Measurements from ENCODE around the gene MYLIP.

MYLIP gene

GRCh38 chr6:16092140-16092539 lies 36.7 kb upstream of the MYLIP start:
- no peak overlapping the region for H3K27ac ChIP-seq (ENCODE audit: low read depth, low read length)
- no peak overlapping the region for H3K9ac ChIP-seq (ENCODE audit: low read length)
- no peaks in the 10 kb centered on the region for H3K27me3 ChIP-seq (ENCODE audit: control insufficient read depth in 1 of 2, insufficient read depth in 2 of 2, low read length in 2 of 2)
- H3K36me3 ChIP-seq (ENCODE audit: insufficient read depth, low read length), result no peaks in the 10 kb centered on the region
- H3K4me3 ChIP-seq (ENCODE audit: low read depth in 1 of 2, low read length in 2 of 2), result no peak overlapping the region
- peaks cover 7% of the 10 kb centered on the region for H3K4me1 ChIP-seq (ENCODE audit: insufficient read depth, low read length)
- H3K9me3 ChIP-seq (ENCODE audit: low read length), result no peaks in the 10 kb centered on the region

- Histone ChIP-seq H3K4me1 (ENCODE audit: insufficient read depth, low read length) (peaks cover 7% of the 10 kb centered on the region), H3K4me3 (ENCODE audit: low read depth in 1 of 2, low read length in 2 of 2) (no peak overlapping the region), H3K9me3 (ENCODE audit: low read length) (no peaks in the 10 kb centered on the region), H3K27me3 (ENCODE audit: control insufficient read depth in 1 of 2, insufficient read depth in 2 of 2, low read length in 2 of 2) (no peaks in the 10 kb centered on the region), H3K9ac (ENCODE audit: low read length) (no peak overlapping the region), H3K36me3 (ENCODE audit: insufficient read depth, low read length) (no peaks in the 10 kb centered on the region), H3K27ac (ENCODE audit: low read depth, low read length) (no peak overlapping the region)
Observed at GRCh38 chr6:16092990-16093389, 35.9 kb upstream of the MYLIP start.

GRCh38 chr6:16095180-16095579 lies 33.7 kb upstream of the MYLIP start:
- no peaks in the 10 kb centered on the region for H3K4me1 ChIP-seq (ENCODE audit: insufficient read depth, low read length)
- H3K27me3 ChIP-seq (ENCODE audit: control insufficient read depth in 1 of 2, insufficient read depth in 2 of 2, low read length in 2 of 2), result no peaks in the 10 kb centered on the region
- no peak overlapping the region for H3K27ac ChIP-seq (ENCODE audit: low read depth, low read length)
- no peak overlapping the region for H3K4me3 ChIP-seq (ENCODE audit: low read depth in 1 of 2, low read length in 2 of 2)
- H3K9me3 ChIP-seq (ENCODE audit: low read length), result no peaks in the 10 kb centered on the region
- no peaks in the 10 kb centered on the region for H3K36me3 ChIP-seq (ENCODE audit: insufficient read depth, low read length)
- H3K9ac ChIP-seq (ENCODE audit: low read length), result no peak overlapping the region

GRCh38 chr6:16097382-16098171 lies 31.3 kb upstream of the MYLIP start:
- Histone ChIP-seq H3K4me1 (ENCODE audit: insufficient read depth, low read length) (no peaks in the 10 kb centered on the region), H3K36me3 (ENCODE audit: insufficient read depth, low read length) (no peaks in the 10 kb centered on the region), H3K9me3 (ENCODE audit: low read length) (no peaks in the 10 kb centered on the region), H3K27me3 (ENCODE audit: control insufficient read depth in 1 of 2, insufficient read depth in 2 of 2, low read length in 2 of 2) (no peaks in the 10 kb centered on the region), H3K9ac (ENCODE audit: low read length) (no peak overlapping the region), H3K4me3 (ENCODE audit: low read depth in 1 of 2, low read length in 2 of 2) (no peak overlapping the region), H3K27ac (ENCODE audit: low read depth, low read length) (no peak overlapping the region)

- Histone ChIP-seq H3K27me3 (ENCODE audit: control insufficient read depth in 1 of 2, insufficient read depth in 2 of 2, low read length in 2 of 2) (no peaks in the 10 kb centered on the region), H3K27ac (ENCODE audit: low read depth, low read length) (no peak overlapping the region), H3K4me3 (ENCODE audit: low read depth in 1 of 2, low read length in 2 of 2) (no peak overlapping the region), H3K9ac (ENCODE audit: low read length) (no peak overlapping the region), H3K4me1 (ENCODE audit: insufficient read depth, low read length) (no peaks in the 10 kb centered on the region), H3K9me3 (ENCODE audit: low read length) (no peaks in the 10 kb centered on the region), H3K36me3 (ENCODE audit: insufficient read depth, low read length) (no peaks in the 10 kb centered on the region)
Observed at GRCh38 chr6:16098211-16098610, 30.7 kb upstream of the MYLIP start.

- Histone ChIP-seq H3K4me1 (ENCODE audit: insufficient read depth, low read length) (no peaks in the 10 kb centered on the region), H3K4me3 (ENCODE audit: low read depth in 1 of 2, low read length in 2 of 2) (no peak overlapping the region), H3K9me3 (ENCODE audit: low read length) (no peaks in the 10 kb centered on the region), H3K36me3 (ENCODE audit: insufficient read depth, low read length) (no peaks in the 10 kb centered on the region), H3K27ac (ENCODE audit: low read depth, low read length) (no peak overlapping the region), H3K9ac (ENCODE audit: low read length) (no peak overlapping the region), H3K27me3 (ENCODE audit: control insufficient read depth in 1 of 2, insufficient read depth in 2 of 2, low read length in 2 of 2) (no peaks in the 10 kb centered on the region)
Observed at GRCh38 chr6:16102208-16102607, 26.7 kb upstream of the MYLIP start.

GRCh38 chr6:16103722-16104121 lies 25.2 kb upstream of the MYLIP start:
- Histone ChIP-seq H3K27ac (ENCODE audit: low read depth, low read length) (no peak overlapping the region), H3K4me1 (ENCODE audit: insufficient read depth, low read length) (no peaks in the 10 kb centered on the region), H3K9me3 (ENCODE audit: low read length) (no peaks in the 10 kb centered on the region), H3K27me3 (ENCODE audit: control insufficient read depth in 1 of 2, insufficient read depth in 2 of 2, low read length in 2 of 2) (no peaks in the 10 kb centered on the region), H3K4me3 (ENCODE audit: low read depth in 1 of 2, low read length in 2 of 2) (no peak overlapping the region), H3K9ac (ENCODE audit: low read length) (no peak overlapping the region), H3K36me3 (ENCODE audit: insufficient read depth, low read length) (no peaks in the 10 kb centered on the region)

- Histone ChIP-seq H3K27ac (ENCODE audit: low read depth, low read length) (no peak overlapping the region), H3K9me3 (ENCODE audit: low read length) (no peaks in the 10 kb centered on the region), H3K27me3 (ENCODE audit: control insufficient read depth in 1 of 2, insufficient read depth in 2 of 2, low read length in 2 of 2) (no peaks in the 10 kb centered on the region), H3K4me3 (ENCODE audit: low read depth in 1 of 2, low read length in 2 of 2) (no peak overlapping the region), H3K4me1 (ENCODE audit: insufficient read depth, low read length) (peaks cover 10% of the 10 kb centered on the region), H3K9ac (ENCODE audit: low read length) (no peak overlapping the region), H3K36me3 (ENCODE audit: insufficient read depth, low read length) (no peaks in the 10 kb centered on the region)
Observed at GRCh38 chr6:16104624-16105433, 24.1 kb upstream of the MYLIP start.

GRCh38 chr6:16105854-16106253 lies 23.0 kb upstream of the MYLIP start:
- H3K27ac ChIP-seq (ENCODE audit: low read depth, low read length), result no peak overlapping the region
- no peak overlapping the region for H3K9ac ChIP-seq (ENCODE audit: low read length)

GRCh38 chr6:16106991-16107787 lies 21.7 kb upstream of the MYLIP start:
- Histone ChIP-seq H3K9ac (ENCODE audit: low read length) (no peak overlapping the region), H3K4me1 (ENCODE audit: insufficient read depth, low read length) (peaks cover 10% of the 10 kb centered on the region)

More at GRCh38 chr6:16105854-16106253, 23.0 kb upstream of the MYLIP start:
- Histone ChIP-seq H3K4me1 (ENCODE audit: insufficient read depth, low read length) (peaks cover 10% of the 10 kb centered on the region), H3K27me3 (ENCODE audit: control insufficient read depth in 1 of 2, insufficient read depth in 2 of 2, low read length in 2 of 2) (no peaks in the 10 kb centered on the region), H3K36me3 (ENCODE audit: insufficient read depth, low read length) (no peaks in the 10 kb centered on the region), H3K4me3 (ENCODE audit: low read depth in 1 of 2, low read length in 2 of 2) (no peak overlapping the region), H3K9me3 (ENCODE audit: low read length) (no peaks in the 10 kb centered on the region)

GRCh38 chr6:16108419-16108818 lies 20.5 kb upstream of the MYLIP start:
- H3K27me3 ChIP-seq (ENCODE audit: control insufficient read depth in 1 of 2, insufficient read depth in 2 of 2, low read length in 2 of 2), result no peaks in the 10 kb centered on the region
- peaks cover 10% of the 10 kb centered on the region for H3K4me1 ChIP-seq (ENCODE audit: insufficient read depth, low read length)

More at GRCh38 chr6:16106991-16107787, 21.7 kb upstream of the MYLIP start:
- H3K27me3 ChIP-seq (ENCODE audit: control insufficient read depth in 1 of 2, insufficient read depth in 2 of 2, low read length in 2 of 2), result no peaks in the 10 kb centered on the region
- H3K27ac ChIP-seq (ENCODE audit: low read depth, low read length), result no peak overlapping the region
- H3K9me3 ChIP-seq (ENCODE audit: low read length), result no peaks in the 10 kb centered on the region
- H3K36me3 ChIP-seq (ENCODE audit: insufficient read depth, low read length), result no peaks in the 10 kb centered on the region
- H3K4me3 ChIP-seq (ENCODE audit: low read depth in 1 of 2, low read length in 2 of 2), result no peak overlapping the region

More at GRCh38 chr6:16108419-16108818, 20.5 kb upstream of the MYLIP start:
- no peak overlapping the region for H3K27ac ChIP-seq (ENCODE audit: low read depth, low read length)
- H3K9me3 ChIP-seq (ENCODE audit: low read length), result no peaks in the 10 kb centered on the region
- no peak overlapping the region for H3K9ac ChIP-seq (ENCODE audit: low read length)
- H3K4me3 ChIP-seq (ENCODE audit: low read depth in 1 of 2, low read length in 2 of 2), result no peak overlapping the region
- no peaks in the 10 kb centered on the region for H3K36me3 ChIP-seq (ENCODE audit: insufficient read depth, low read length)

All from muscle layer of colon (tissue), 2 donors.